ENCODE data around the gene LYPD4.

The LYPD4 gene

GRCh38 chr19:41860419-41861115 is 16.1 kb upstream of the LYPD4 start:
- peak; percentile 33 for DNase-seq
- in situ Hi-C loops (cut with MboI; ENCODE audit: low pct_unique_long_range_greater_than_20kb, low sequenced_read_pairs): no loop called here

GRCh38 chr19:41859618-41860418 is 15.3 kb upstream of the LYPD4 start, which contains the start of gene RPS19:
TSS of gene RPS19 (plus strand) at chr19:41860255. CDS start at chr19:41860775, 520 bp downstream.
- in situ Hi-C loops (cut with MboI; ENCODE audit: low pct_unique_long_range_greater_than_20kb, low sequenced_read_pairs): no loop called here

GRCh38 chr19:41859213-41859617 is 14.7 kb upstream of the LYPD4 start:
- in situ Hi-C loops (cut with MboI; ENCODE audit: low pct_unique_long_range_greater_than_20kb, low sequenced_read_pairs): no loop called here
- DNase-seq: no peak

More at GRCh38 chr19:41859618-41860418, 15.3 kb upstream of the LYPD4 start, which contains the start of gene RPS19:
- peak; percentile 100 for DNase-seq

GRCh38 chr19:41853768-41854167 is 9.3 kb upstream of the LYPD4 start:
- DNase-seq: no peak
- in situ Hi-C loops (cut with MboI; ENCODE audit: low pct_unique_long_range_greater_than_20kb, low sequenced_read_pairs): no loop called here

GRCh38 chr19:41853344-41853743 is 8.9 kb upstream of the LYPD4 start:
- no peak for DNase-seq
- in situ Hi-C loops (cut with MboI; ENCODE audit: low pct_unique_long_range_greater_than_20kb, low sequenced_read_pairs): no loop called here

GRCh38 chr19:41851456-41851855 is 7.0 kb upstream of the LYPD4 start:
- in situ Hi-C loops (cut with MboI; ENCODE audit: low pct_unique_long_range_greater_than_20kb, low sequenced_read_pairs): no loop called here
- DNase-seq: no peak

- in situ Hi-C loops (cut with MboI; ENCODE audit: low pct_unique_long_range_greater_than_20kb, low sequenced_read_pairs): no loop called here
Measured at GRCh38 chr19:41850381-41850780, 5.9 kb upstream of the LYPD4 start.

GRCh38 chr19:41849067-41849466 is 4.6 kb upstream of the LYPD4 start:
- DNase-seq: no peak
- in situ Hi-C loops (cut with MboI; ENCODE audit: low pct_unique_long_range_greater_than_20kb, low sequenced_read_pairs): no loop called here

More at GRCh38 chr19:41850381-41850780, 5.9 kb upstream of the LYPD4 start:
- DNase-seq: no peak

- in situ Hi-C loops (cut with MboI; ENCODE audit: low pct_unique_long_range_greater_than_20kb, low sequenced_read_pairs): no loop called here
- DNase-seq: no peak
Measured at GRCh38 chr19:41848666-41849065, 4.2 kb upstream of the LYPD4 start.

- in situ Hi-C loops (cut with MboI; ENCODE audit: low pct_unique_long_range_greater_than_20kb, low sequenced_read_pairs): no loop called here
- DNase-seq: no peak
Measured at GRCh38 chr19:41847351-41848105, 3.0 kb upstream of the LYPD4 start.

- DNase-seq: no peak
- in situ Hi-C loops (cut with MboI; ENCODE audit: low pct_unique_long_range_greater_than_20kb, low sequenced_read_pairs): no loop called here
Measured at GRCh38 chr19:41845051-41845590, 638 bp upstream of the LYPD4 start.

GRCh38 chr19:41845001-41845050 is 343 bp upstream of the LYPD4 start, which contains the start of gene DMRTC2:
TSS of gene DMRTC2 (plus strand) at chr19:41845042. CDS start at chr19:41847429, 2,387 bp downstream.
- DNase-seq: no peak
- in situ Hi-C loops (cut with MboI; ENCODE audit: low pct_unique_long_range_greater_than_20kb, low sequenced_read_pairs): no loop called here

- in situ Hi-C loops (cut with MboI; ENCODE audit: low pct_unique_long_range_greater_than_20kb, low sequenced_read_pairs): no loop called here
- DNase-seq: no peak
Measured at GRCh38 chr19:41843371-41843770, 1.1 kb downstream of the LYPD4 start.

- in situ Hi-C loops (cut with MboI; ENCODE audit: low pct_unique_long_range_greater_than_20kb, low sequenced_read_pairs): no loop called here
- no peak for DNase-seq
Measured at GRCh38 chr19:41839211-41839610, 5.3 kb downstream of the LYPD4 start.

GRCh38 chr19:41837981-41838708 is 6.3 kb downstream of the LYPD4 start:
- no peak for DNase-seq
- in situ Hi-C loops (cut with MboI; ENCODE audit: low pct_unique_long_range_greater_than_20kb, low sequenced_read_pairs): no loop called here

- in situ Hi-C loops (cut with MboI; ENCODE audit: low pct_unique_long_range_greater_than_20kb, low sequenced_read_pairs): no loop called here
- DNase-seq: peak; percentile 79
Measured at GRCh38 chr19:41821003-41821735, 23.3 kb downstream of the LYPD4 start.

GRCh38 chr19:41816761-41817160 is 27.7 kb downstream of the LYPD4 start:
- no peak for DNase-seq

GRCh38 chr19:41815301-41815700 is 29.2 kb downstream of the LYPD4 start:
- DNase-seq: no peak
- in situ Hi-C loops (cut with MboI; ENCODE audit: low pct_unique_long_range_greater_than_20kb, low sequenced_read_pairs): no loop called here

More at GRCh38 chr19:41816761-41817160, 27.7 kb downstream of the LYPD4 start:
- in situ Hi-C loops (cut with MboI; ENCODE audit: low pct_unique_long_range_greater_than_20kb, low sequenced_read_pairs): no loop called here

- in situ Hi-C loops (cut with MboI; ENCODE audit: low pct_unique_long_range_greater_than_20kb, low sequenced_read_pairs): no loop called here
- no peak for DNase-seq
Measured at GRCh38 chr19:41813911-41814310, 30.6 kb downstream of the LYPD4 start.

Measured in KBM-7 (cell line).